ACC112 (cell line): ENCODE measurements around the gene PAX7.
"Not testable (repeated sequence)": the region's sequence is repeated elsewhere in the genome, so short reads cannot be mapped to it uniquely, and the experiment has no call there.

ENCODE experiments used
- H2AFZ ChIP-seq: fragments of 200-600 bp; sonication (generic); one replicate; pipeline ENCODE4 v1.6.0; 2017; ENCODE audit warnings: antibody characterized with exemption, low read length; ENCODE audit not compliant: unreplicated experiment
- H3K27ac ChIP-seq: fragments of 200-600 bp; sonication (generic); 2 replicates; pipeline ENCODE4 v1.5.1; 2014; ENCODE audit warnings: low read depth, mild to moderate bottlenecking, antibody characterized with exemption, low read length, moderate library complexity
- H3K27me3 ChIP-seq: fragments of 200-600 bp; sonication (generic); 2 replicates; pipeline ENCODE4 v1.6.1; 2014; ENCODE audit warnings: mild to moderate bottlenecking, antibody characterized with exemption, low read length, moderate library complexity, mixed read lengths; ENCODE audit not compliant: insufficient read depth
- H3K36me3 ChIP-seq: fragments of 200-600 bp; sonication (generic); 2 replicates; pipeline ENCODE4 v1.6.1; 2016; ENCODE audit warnings: mild to moderate bottlenecking, antibody characterized with exemption, low read length, moderate library complexity, mixed read lengths; ENCODE audit not compliant: insufficient read depth
- H3K4me1 ChIP-seq: fragments of 200-600 bp; sonication (generic); one replicate; pipeline ENCODE4 v1.6.1; 2016; ENCODE audit warnings: low read length, mixed read lengths; ENCODE audit not compliant: insufficient read depth, unreplicated experiment, control insufficient read depth
- H3K4me3 ChIP-seq: fragments of 200-600 bp; sonication (generic); 2 replicates; pipeline ENCODE4 v1.5.1; 2014; ENCODE audit warnings: mild to moderate bottlenecking, low read depth, low read length
- H3K79me2 ChIP-seq: fragments of 200-600 bp; sonication (generic); one replicate; pipeline ENCODE4 v1.6.0; 2016; ENCODE audit warnings: low read length; ENCODE audit not compliant: control insufficient read depth, unreplicated experiment, insufficient read depth

The PAX7 gene

GRCh38 chr1:18767576-18767975, 136.9 kb downstream of the PAX7 start:
- H3K36me3 ChIP-seq, H3K4me1 ChIP-seq, H2AFZ ChIP-seq, H3K27ac ChIP-seq, H3K4me3 ChIP-seq, H3K79me2 ChIP-seq: not testable (repeated sequence)
- H3K27me3 ChIP-seq: peaks cover 84% of the 10 kb centered on the region

- Histone ChIP-seq H2AFZ (no peak overlapping the region), H3K4me3 (no peak overlapping the region), H3K4me1 (no peaks in the 10 kb centered on the region), H3K79me2 (no peaks in the 10 kb centered on the region), H3K36me3 (no peaks in the 10 kb centered on the region), H3K27me3 (peaks cover 84% of the 10 kb centered on the region), H3K27ac (no peak overlapping the region)
These were observed 137.4 kb downstream of the PAX7 start for GRCh38 chr1:18768086-18768485.

GRCh38 chr1:18769140-18769539, 138.5 kb downstream of the PAX7 start:
- Histone ChIP-seq H3K27me3 (peaks cover 84% of the 10 kb centered on the region), H3K4me3 (no peak overlapping the region), H3K4me1 (no peaks in the 10 kb centered on the region), H3K36me3 (no peaks in the 10 kb centered on the region), H2AFZ (no peak overlapping the region), H3K79me2 (no peaks in the 10 kb centered on the region), H3K27ac (no peak overlapping the region)

GRCh38 chr1:18770799-18771198, 140.2 kb downstream of the PAX7 start:
- no peaks in the 10 kb centered on the region for H3K79me2 ChIP-seq

GRCh38 chr1:18773753-18774152, 143.1 kb downstream of the PAX7 start:
- no peak overlapping the region for H2AFZ ChIP-seq
- no peak overlapping the region for H3K27ac ChIP-seq
- no peaks in the 10 kb centered on the region for H3K36me3 ChIP-seq
- H3K79me2 ChIP-seq: no peaks in the 10 kb centered on the region
- peaks cover 74% of the 10 kb centered on the region for H3K27me3 ChIP-seq
- H3K4me3 ChIP-seq: no peak overlapping the region
- no peaks in the 10 kb centered on the region for H3K4me1 ChIP-seq

More at GRCh38 chr1:18770799-18771198, 140.2 kb downstream of the PAX7 start:
- no peaks in the 10 kb centered on the region for H3K36me3 ChIP-seq
- H3K4me3 ChIP-seq: no peak overlapping the region
- H3K27ac ChIP-seq: no peak overlapping the region
- no peaks in the 10 kb centered on the region for H3K4me1 ChIP-seq
- H2AFZ ChIP-seq: no peak overlapping the region
- H3K27me3 ChIP-seq: peaks cover 83% of the 10 kb centered on the region

GRCh38 chr1:18775341-18775740, 144.7 kb downstream of the PAX7 start:
- Histone ChIP-seq H3K36me3 (no peaks in the 10 kb centered on the region), H3K27me3 (peaks cover 65% of the 10 kb centered on the region), H3K4me1 (no peaks in the 10 kb centered on the region), H3K4me3 (no peak overlapping the region), H3K27ac (no peak overlapping the region), H3K79me2 (no peaks in the 10 kb centered on the region), H2AFZ (no peak overlapping the region)

GRCh38 chr1:18776777-18777176, 146.1 kb downstream of the PAX7 start:
- H3K4me1 ChIP-seq: no peaks in the 10 kb centered on the region
- H2AFZ ChIP-seq: no peak overlapping the region
- H3K4me3 ChIP-seq: no peak overlapping the region
- no peaks in the 10 kb centered on the region for H3K79me2 ChIP-seq
- H3K27ac ChIP-seq: no peak overlapping the region
- H3K36me3 ChIP-seq: no peaks in the 10 kb centered on the region
- H3K27me3 ChIP-seq: peaks cover 56% of the 10 kb centered on the region

GRCh38 chr1:18778437-18778836, 147.8 kb downstream of the PAX7 start:
- H3K36me3 ChIP-seq: no peaks in the 10 kb centered on the region
- peaks cover 42% of the 10 kb centered on the region for H3K27me3 ChIP-seq
- no peaks in the 10 kb centered on the region for H3K4me1 ChIP-seq
- H3K79me2 ChIP-seq: no peaks in the 10 kb centered on the region
- H3K27ac ChIP-seq: no peak overlapping the region
- H3K4me3 ChIP-seq: no peak overlapping the region
- no peak overlapping the region for H2AFZ ChIP-seq

GRCh38 chr1:18781031-18781430, 150.4 kb downstream of the PAX7 start:
- Histone ChIP-seq H2AFZ (no peak overlapping the region), H3K36me3 (no peaks in the 10 kb centered on the region), H3K4me3 (no peak overlapping the region), H3K27me3 (peaks cover 33% of the 10 kb centered on the region), H3K4me1 (no peaks in the 10 kb centered on the region), H3K27ac (no peak overlapping the region), H3K79me2 (no peaks in the 10 kb centered on the region)

GRCh38 chr1:18783705-18784481, 153.2 kb downstream of the PAX7 start:
- Histone ChIP-seq H3K79me2 (no peaks in the 10 kb centered on the region), H2AFZ (no peak overlapping the region), H3K27ac (no peak overlapping the region), H3K36me3 (no peaks in the 10 kb centered on the region), H3K4me3 (no peak overlapping the region), H3K27me3 (peaks cover 33% of the 10 kb centered on the region), H3K4me1 (no peaks in the 10 kb centered on the region)

GRCh38 chr1:18784482-18784831, 153.8 kb downstream of the PAX7 start:
- H3K79me2 ChIP-seq: no peaks in the 10 kb centered on the region
- H3K27ac ChIP-seq: no peak overlapping the region
- H3K36me3 ChIP-seq: no peaks in the 10 kb centered on the region
- peaks cover 35% of the 10 kb centered on the region for H3K27me3 ChIP-seq
- H3K4me1 ChIP-seq: no peaks in the 10 kb centered on the region
- no peak overlapping the region for H3K4me3 ChIP-seq
- H2AFZ ChIP-seq: no peak overlapping the region
